Measurements from ENCODE around the gene GRHL1. TPM values are rescaled to one million over a fixed set of nuclear protein-coding genes. Genes with fewer than 3 reads are reported as not detected.

The GRHL1 gene
- total RNA-seq, 1 experiment from 2014 or later: 10.3 TPM

DNA sequence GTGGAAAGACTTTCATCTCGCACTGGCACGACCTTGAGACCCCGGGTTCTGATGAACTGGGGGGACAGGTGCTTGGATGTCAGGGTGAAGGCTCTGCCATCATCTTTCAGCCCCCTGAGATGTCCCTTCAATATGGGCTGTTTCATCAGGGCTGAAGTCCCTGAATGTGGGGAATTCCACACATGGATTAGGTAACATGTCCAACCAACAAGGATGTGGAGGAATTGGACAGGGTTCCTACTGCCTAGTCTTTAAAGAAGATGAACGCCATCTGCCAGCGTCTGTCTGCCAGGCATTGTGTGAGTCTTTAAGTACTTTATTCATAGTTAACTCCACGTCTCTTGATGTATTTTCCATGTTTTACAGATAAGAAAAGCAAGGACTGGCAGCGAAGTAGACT lies 5.9 kb upstream of the GRHL1 start:
- H3K9ac ChIP-seq (ENCODE audit: low read length): no peak overlapping the region
- H3K27ac ChIP-seq (ENCODE audit: low read length): no peak overlapping the region
- CTCF ChIA-PET: interaction anchor here (0.5 kb wide), 1 partner anchor 226 kb away, joined by 7 read pairs; no protein-coding TSS in a partner anchor
- no peak for DNase-seq
- intact Hi-C loops (cut with micrococcal nuclease): no loop called here
- H3F3A ChIP-seq (ENCODE audit: low read length, unreplicated experiment): no peaks in the 10 kb centered on the region
- POLR2A ChIA-PET (ENCODE audit: unreplicated experiment): no interaction called here
- no TSS peak for BruUV-seq (replicated peaks)
- no peak for ATAC-seq
- H3K4me1 ChIP-seq (ENCODE audit: insufficient read depth, low read length): peaks cover 17% of the 10 kb centered on the region
- no peaks in the 10 kb centered on the region for H3K9me2 ChIP-seq (replicated peaks; ENCODE audit: low read length)
- TF ChIP-seq CTCF (conservative IDR thresholded peaks at IDR 0.05; ENCODE audit: low read depth, low read length) (no peak), EZH2 (IDR thresholded peaks at IDR 0.05; ENCODE audit: low read length, unreplicated experiment) (no peak), EZH2phosphoT487 (IDR thresholded peaks at IDR 0.05; ENCODE audit: borderline replicate concordance, low read length) (no peak)
- no peaks in the 10 kb centered on the region for H3K27me3 ChIP-seq (ENCODE audit: low read length)
- H3K79me2 ChIP-seq (ENCODE audit: low read length): no peaks in the 10 kb centered on the region
- no peaks in the 10 kb centered on the region for H3K9me3 ChIP-seq (ENCODE audit: low read length)
- H4K20me1 ChIP-seq (ENCODE audit: low read length): no peaks in the 10 kb centered on the region
- no peak overlapping the region for H3K4me2 ChIP-seq (ENCODE audit: low read length)
- no peaks in the 10 kb centered on the region for H3K36me3 ChIP-seq (ENCODE audit: low read depth, low read length)
- H3K4me3 ChIP-seq (ENCODE audit: low read length): no peak overlapping the region
- H2AFZ ChIP-seq (ENCODE audit: low read length): no peak overlapping the region

GRCh38 chr2:9946076-9946475 lies 5.4 kb upstream of the GRHL1 start:
- Histone ChIP-seq H3K4me3 (ENCODE audit: low read length) (no peak overlapping the region), H3K79me2 (ENCODE audit: low read length) (no peaks in the 10 kb centered on the region), H4K20me1 (ENCODE audit: low read length) (no peaks in the 10 kb centered on the region), H3K4me1 (ENCODE audit: insufficient read depth, low read length) (peaks cover 12% of the 10 kb centered on the region), H3K9me3 (ENCODE audit: low read length) (no peaks in the 10 kb centered on the region), H3K4me2 (ENCODE audit: low read length) (no peak overlapping the region), H3K9me2 (replicated peaks; ENCODE audit: low read length) (no peaks in the 10 kb centered on the region), H3K36me3 (ENCODE audit: low read depth, low read length) (no peaks in the 10 kb centered on the region), H3K27ac (ENCODE audit: low read length) (no peak overlapping the region), H3K9ac (ENCODE audit: low read length) (no peak overlapping the region), H2AFZ (ENCODE audit: low read length) (no peak overlapping the region), H3F3A (ENCODE audit: low read length, unreplicated experiment) (no peaks in the 10 kb centered on the region), H3K27me3 (ENCODE audit: low read length) (no peaks in the 10 kb centered on the region)
- DNase-seq: no peak
- POLR2A ChIA-PET (ENCODE audit: unreplicated experiment): no interaction called here
- intact Hi-C loops (cut with micrococcal nuclease): no loop called here
- no peak for ATAC-seq
- TF ChIP-seq CTCF (conservative IDR thresholded peaks at IDR 0.05; ENCODE audit: low read depth, low read length) (no peak), EZH2phosphoT487 (IDR thresholded peaks at IDR 0.05; ENCODE audit: borderline replicate concordance, low read length) (no peak), EZH2 (IDR thresholded peaks at IDR 0.05; ENCODE audit: low read length, unreplicated experiment) (no peak)
- CTCF ChIA-PET: no interaction called here
- no TSS peak for BruUV-seq (replicated peaks)

GRCh38 chr2:9946818-9947217 lies 4.7 kb upstream of the GRHL1 start:
- Histone ChIP-seq H3K36me3 (ENCODE audit: low read depth, low read length) (no peaks in the 10 kb centered on the region), H3K79me2 (ENCODE audit: low read length) (no peaks in the 10 kb centered on the region), H3K4me1 (ENCODE audit: insufficient read depth, low read length) (peaks cover 5% of the 10 kb centered on the region; the same call in 1 of the 2 replicates), H3K27ac (ENCODE audit: low read length) (no peak overlapping the region), H3F3A (ENCODE audit: low read length, unreplicated experiment) (no peaks in the 10 kb centered on the region), H3K4me3 (ENCODE audit: low read length) (no peak overlapping the region), H3K4me2 (ENCODE audit: low read length) (no peak overlapping the region), H3K9me2 (replicated peaks; ENCODE audit: low read length) (no peaks in the 10 kb centered on the region), H3K9ac (ENCODE audit: low read length) (no peak overlapping the region), H3K9me3 (ENCODE audit: low read length) (no peaks in the 10 kb centered on the region), H3K27me3 (ENCODE audit: low read length) (no peaks in the 10 kb centered on the region), H4K20me1 (ENCODE audit: low read length) (no peaks in the 10 kb centered on the region), H2AFZ (ENCODE audit: low read length) (no peak overlapping the region)
- intact Hi-C loops (cut with micrococcal nuclease): no loop called here
- CTCF ChIA-PET: no interaction called here
- ATAC-seq: no peak
- BruUV-seq (replicated peaks): no TSS peak
- POLR2A ChIA-PET (ENCODE audit: unreplicated experiment): no interaction called here
- no peak for DNase-seq
- TF ChIP-seq EZH2phosphoT487 (IDR thresholded peaks at IDR 0.05; ENCODE audit: borderline replicate concordance, low read length) (no peak), EZH2 (IDR thresholded peaks at IDR 0.05; ENCODE audit: low read length, unreplicated experiment) (no peak), CTCF (conservative IDR thresholded peaks at IDR 0.05; ENCODE audit: low read depth, low read length) (no peak)

Measured in PC-3 (cell line).